Ovary (tissue), 3 donors: ENCODE results near the gene DKKL1.

Experiments
- CTCF ChIP-seq, 3 donors: fragments of 450-650 bp in 2 of 3; fragments of 200-600 bp in 1 of 3; IDR thresholded peaks; one replicate each; pipeline versions ENCODE4 v1.5.1 to v1.8.0; 2016 to 2022; ENCODE audit warnings: antibody characterized with exemption in 3 of 3, mild to moderate bottlenecking in 1 of 3
- POLR2A ChIP-seq: fragments of 450-650 bp; IDR thresholded peaks from one replicate; pipeline ENCODE4 v1.6.1; 2017; ENCODE audit warnings: antibody characterized with exemption, mild to moderate bottlenecking, moderate library complexity
- donor health status: DM: no; HTN: no; CAD: no.

DNA sequence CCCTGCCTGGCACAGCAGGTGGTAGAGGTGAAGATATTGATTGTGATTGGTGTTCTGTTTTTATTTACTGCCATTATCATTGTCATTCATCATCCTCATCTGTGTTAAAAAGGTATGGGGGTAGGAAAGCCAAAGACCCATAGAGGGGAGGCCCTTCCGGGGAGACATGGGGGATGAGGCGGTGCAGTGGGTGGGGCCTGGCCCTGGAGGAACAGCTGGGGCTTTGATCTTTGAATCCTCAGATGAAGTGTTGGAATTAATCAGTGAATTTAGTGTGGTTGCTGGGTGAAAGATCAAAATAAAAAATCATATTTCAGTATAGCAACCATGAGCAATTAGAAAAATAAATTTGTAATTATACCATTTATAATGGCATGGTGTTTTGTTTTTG, 52.1 kb downstream of the DKKL1 start:
- no peak for TF ChIP-seq CTCF (IDR thresholded peaks at IDR 0.05)
- TF ChIP-seq POLR2A: no peak
